HG03575 (cell line): Measurements from ENCODE around the gene TMEM17.
"Not testable (repeated sequence)": the region's sequence is repeated elsewhere in the genome, so short reads cannot be mapped to it uniquely, and the experiment has no call there.

Experiments
- ATAC-seq: cut with Tn5 transposase; IDR thresholded peaks from one replicate; pipeline ENCODE4 v1.9.1; 2021; ENCODE audit not compliant: unreplicated experiment, insufficient number of reproducible peaks, low FRiP score; ENCODE audit errors: extremely low read depth

TMEM17 gene

GRCh38 chr2:62505750-62506420 lies at the start of gene TMEM17:
Gene TMEM17, minus strand, starts transcription at chr2:62506195. Its CDS starts 66 bp downstream, at chr2:62506129.
- ATAC-seq: no peak

GRCh38 chr2:62554440-62554839 lies 48.4 kb upstream of the TMEM17 start:
- no peak for ATAC-seq

GRCh38 chr2:62550461-62550860 lies 44.5 kb upstream of the TMEM17 start:
- ATAC-seq: no peak

GRCh38 chr2:62547854-62548253 lies 41.9 kb upstream of the TMEM17 start:
- ATAC-seq: no peak

GRCh38 chr2:62545261-62545660 lies 39.3 kb upstream of the TMEM17 start:
- no peak for ATAC-seq

- no peak for ATAC-seq
Measured at GRCh38 chr2:62540408-62541168, 34.6 kb upstream of the TMEM17 start.

GRCh38 chr2:62539606-62540407 lies 33.8 kb upstream of the TMEM17 start:
- ATAC-seq: no peak

GRCh38 chr2:62538756-62539155 lies 32.8 kb upstream of the TMEM17 start:
- ATAC-seq: no peak

- ATAC-seq: no peak
Measured at GRCh38 chr2:62537814-62538213, 31.8 kb upstream of the TMEM17 start.

- no peak for ATAC-seq
Measured at GRCh38 chr2:62536873-62537547, 31.0 kb upstream of the TMEM17 start.

- ATAC-seq: not testable (repeated sequence)
Measured at GRCh38 chr2:62535521-62535920, 29.5 kb upstream of the TMEM17 start.

GRCh38 chr2:62531594-62531993 lies 25.6 kb upstream of the TMEM17 start:
- no peak for ATAC-seq

GRCh38 chr2:62529758-62530157 lies 23.8 kb upstream of the TMEM17 start:
- no peak for ATAC-seq

- no peak for ATAC-seq
Measured at GRCh38 chr2:62527478-62528210, 21.6 kb upstream of the TMEM17 start.

- ATAC-seq: no peak
Measured at GRCh38 chr2:62526531-62527381, 20.8 kb upstream of the TMEM17 start.

- ATAC-seq: no peak
Measured at GRCh38 chr2:62525549-62526269, 19.7 kb upstream of the TMEM17 start.

- ATAC-seq: no peak
Measured at GRCh38 chr2:62524293-62524941, 18.4 kb upstream of the TMEM17 start.
